Activated T-helper 17 cell treated with anti-CD3 and anti-CD28 coated beads, Interleukin-2, amount 50 U/mL, for 72 hours (primary cell): ENCODE measurements around the gene JCAD. TPM values are rescaled to one million over a fixed set of nuclear protein-coding genes. Genes with fewer than 3 reads are reported as not detected.
"Not testable (repeated sequence)": the region's sequence is repeated elsewhere in the genome, so short reads cannot be mapped to it uniquely, and the experiment has no call there.

Experiments used
- ATAC-seq: fragments of 150-1000 bp; cut with Tn5 transposase; replicated peaks from 2 replicates; pipeline ENCODE4 v1.10.0; 2021; ENCODE audit warnings: mild to moderate bottlenecking, moderate library complexity
- H3K27ac Mint-ChIP-seq: one replicate; pipeline ENCODE4 v1.8.0; 2022; ENCODE audit warnings: mixed read lengths
- H3K27me3 Mint-ChIP-seq: one replicate; pipeline ENCODE4 v1.8.0; 2022; ENCODE audit warnings: mixed read lengths
- H3K36me3 Mint-ChIP-seq: one replicate; pipeline ENCODE4 v1.8.0; 2022; ENCODE audit warnings: low read depth, mild to moderate bottlenecking, mixed read lengths
- H3K4me1 Mint-ChIP-seq: one replicate; pipeline ENCODE4 v1.8.0; 2022; ENCODE audit warnings: mixed read lengths
- H3K4me3 Mint-ChIP-seq: one replicate; pipeline ENCODE4 v1.8.0; 2022; ENCODE audit warnings: mild to moderate bottlenecking, mixed read lengths
- H3K9me3 Mint-ChIP-seq: one replicate; pipeline ENCODE4 v1.8.0; 2022; ENCODE audit warnings: mixed read lengths
- total RNA-seq, 2 donors: library from RNA; stranded (reverse); gene quantifications; one replicate each; pipeline ENCODE4 v1.2.3, GENCODE V29; 2022

Gene JCAD, protein sequence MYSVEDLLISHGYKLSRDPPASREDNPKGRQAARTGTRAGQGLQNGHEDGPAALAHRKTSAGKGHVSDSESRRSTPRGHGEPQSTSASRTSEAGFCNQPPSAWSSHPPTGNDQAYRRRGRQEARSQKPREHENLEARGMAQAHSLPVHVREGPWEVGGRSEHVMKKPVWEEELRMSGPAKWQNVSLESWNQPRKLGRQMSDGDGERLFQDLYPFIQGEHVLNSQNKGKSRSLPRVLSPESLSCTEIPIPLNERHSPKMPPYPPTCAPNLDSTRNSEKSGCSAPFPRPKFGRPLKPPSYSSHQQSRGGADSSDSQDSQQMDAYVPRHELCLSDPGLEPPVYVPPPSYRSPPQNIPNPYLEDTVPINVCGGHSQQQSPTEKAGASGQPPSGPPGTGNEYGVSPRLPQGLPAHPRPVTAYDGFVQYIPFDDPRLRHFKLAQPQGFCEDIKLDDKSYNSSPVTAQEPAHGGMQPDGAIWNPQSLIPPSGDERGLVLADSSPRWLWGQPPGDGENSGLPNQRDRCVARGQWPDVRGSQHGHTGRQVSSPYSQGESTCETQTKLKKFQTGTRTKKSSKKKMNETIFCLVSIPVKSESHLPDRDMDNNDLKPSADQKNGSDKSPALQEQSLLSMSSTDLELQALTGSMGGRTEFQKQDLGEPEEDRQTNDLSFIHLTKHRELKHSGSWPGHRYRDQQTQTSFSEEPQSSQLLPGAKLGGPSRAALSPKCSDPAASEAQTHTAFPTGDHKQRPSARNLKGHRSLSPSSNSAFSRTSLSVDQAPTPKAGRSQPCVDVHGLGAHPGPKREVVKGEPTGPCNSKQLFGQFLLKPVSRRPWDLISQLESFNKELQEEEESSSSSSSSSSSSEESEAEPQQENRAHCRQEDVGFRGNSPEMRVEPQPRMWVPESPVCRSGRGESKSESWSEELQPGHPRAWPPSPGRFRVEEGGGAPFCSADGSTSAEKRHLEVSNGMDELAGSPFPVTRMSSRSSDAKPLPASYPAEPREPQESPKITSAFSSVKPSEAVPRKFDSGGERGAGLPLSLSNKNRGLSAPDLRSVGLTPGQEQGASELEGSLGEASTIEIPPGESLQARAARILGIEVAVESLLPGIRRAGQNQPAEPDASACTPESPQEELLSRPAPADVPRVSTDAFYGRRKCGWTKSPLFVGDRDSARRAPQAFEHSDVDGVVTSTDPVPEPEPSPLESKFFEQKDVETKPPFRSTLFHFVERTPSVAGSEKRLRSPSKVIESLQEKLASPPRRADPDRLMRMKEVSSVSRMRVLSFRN (N-terminal part only)
- total RNA-seq = under 1 TPM in 1 of 2 donors, not detected in 1; 0.58 TPM

DNA sequence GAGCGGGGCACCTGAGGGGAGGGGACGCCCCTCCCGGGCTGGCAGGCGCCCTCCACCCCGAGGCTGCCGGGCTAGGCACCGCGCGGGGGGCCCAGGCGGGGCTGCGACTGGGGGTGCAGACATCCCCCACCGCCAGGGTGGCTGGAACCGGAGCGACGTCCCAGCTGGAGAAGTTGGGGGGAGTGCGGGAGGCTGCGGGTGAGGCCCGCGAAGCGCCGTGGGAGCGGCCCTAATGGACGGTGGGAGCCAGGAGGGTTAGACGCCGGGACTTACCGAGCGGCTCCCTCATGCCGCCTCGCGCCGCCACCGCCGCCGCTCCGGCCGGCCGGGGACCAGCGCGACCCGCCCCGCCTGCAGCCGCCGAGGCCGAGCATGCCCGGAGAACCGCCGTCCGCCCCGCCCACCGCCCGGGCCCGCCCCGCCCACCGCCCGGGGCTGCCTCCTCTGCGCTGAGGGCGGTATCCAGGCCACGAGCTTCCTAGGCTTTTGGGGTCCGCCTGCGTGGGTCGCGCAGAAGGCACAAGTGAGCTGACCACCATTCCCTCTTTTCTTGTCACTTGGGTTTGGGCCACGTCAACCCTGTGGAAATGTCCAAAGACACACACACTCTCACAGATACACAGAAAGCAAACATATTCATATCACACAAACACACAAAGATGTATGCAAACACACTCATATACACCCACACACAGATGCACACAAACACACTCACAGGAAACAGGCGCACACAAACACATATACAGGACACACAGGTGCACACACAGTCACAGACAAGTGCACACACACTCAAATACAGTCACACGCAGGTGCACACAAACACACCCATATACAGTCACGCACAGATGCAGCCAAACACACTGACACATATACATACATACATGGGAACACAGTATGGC, at the start of gene JCAD:
JCAD (minus strand) TSS at position 378 of the 899 bp plus-strand sequence. CDS start 11,774 bp downstream, outside the sequence.
- peak; percentile 55 for ATAC-seq
- H3K4me1 Mint-ChIP-seq = peaks cover 6% of the 10 kb centered on the region
- H3K27ac Mint-ChIP-seq = no peak within 1 kb of the TSS
- peak within 1 kb of the TSS; percentile 64 for H3K4me3 Mint-ChIP-seq
- H3K27me3 Mint-ChIP-seq = peaks cover 67% of the 10 kb centered on the region
- no peaks in the 10 kb centered on the region for H3K36me3 Mint-ChIP-seq
- H3K9me3 Mint-ChIP-seq = no peaks in the 10 kb centered on the region

DNA sequence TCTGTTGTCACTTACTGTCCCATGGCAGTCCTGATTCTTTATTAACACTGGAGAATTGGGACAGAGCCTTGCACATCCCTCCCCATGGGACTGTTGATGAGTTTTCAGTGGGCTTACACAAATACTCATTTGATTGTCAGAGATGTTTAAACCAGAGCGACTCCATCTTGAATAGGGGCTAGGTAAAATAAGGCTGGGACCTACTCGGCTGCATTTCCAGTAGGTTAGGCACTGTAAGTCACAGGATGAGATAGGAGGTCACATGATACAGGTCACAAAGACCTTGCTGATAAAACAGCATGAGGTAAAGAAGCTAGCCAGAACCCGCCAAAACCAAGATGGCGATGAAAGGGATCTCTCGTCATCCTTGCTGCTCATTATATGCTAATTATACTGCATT, 47.6 kb upstream of the JCAD start:
- Mint-ChIP-seq H3K36me3 (no peaks in the 10 kb centered on the region), H3K27ac (no peak overlapping the region), H3K4me3 (no peak overlapping the region), H3K4me1 (no peaks in the 10 kb centered on the region), H3K9me3 (peaks cover 8% of the 10 kb centered on the region), H3K27me3 (peaks cover 38% of the 10 kb centered on the region)
- ATAC-seq = no peak

DNA sequence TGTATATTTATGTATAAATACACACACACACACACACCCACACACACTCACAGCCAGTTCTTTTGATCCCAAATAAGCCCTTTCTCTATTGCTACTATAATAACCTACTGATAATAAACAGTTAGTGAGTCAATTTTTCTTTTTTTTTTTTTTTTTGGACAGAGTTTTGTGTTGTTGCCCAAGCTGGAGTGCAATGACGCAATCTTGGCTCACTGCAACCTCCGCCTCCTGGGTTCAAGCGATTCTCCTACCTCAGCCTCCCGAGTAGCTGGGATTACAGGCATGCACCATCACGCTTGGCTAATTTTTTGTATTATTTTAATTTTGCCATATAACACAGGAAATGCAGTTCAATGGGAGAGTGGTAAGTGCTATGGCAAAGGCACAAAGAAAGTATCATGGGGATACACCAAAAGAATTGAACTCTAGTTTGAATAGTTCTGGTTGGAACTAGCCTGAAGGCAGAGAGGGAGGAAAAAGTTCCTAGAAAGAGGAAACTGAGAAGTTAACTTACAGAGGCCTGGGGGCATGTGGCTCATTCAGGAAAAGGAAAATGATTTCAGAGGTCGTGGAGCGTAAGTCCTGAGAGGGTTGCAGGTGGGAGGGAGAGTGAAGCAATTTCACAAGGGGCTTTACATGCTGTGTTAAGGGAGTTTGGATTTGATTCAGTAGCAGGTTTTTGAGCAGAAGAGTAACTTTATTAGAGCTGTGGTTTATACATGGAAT, 44.4 kb upstream of the JCAD start:
- peaks cover 34% of the 10 kb centered on the region for H3K27me3 Mint-ChIP-seq
- no peaks in the 10 kb centered on the region for H3K36me3 Mint-ChIP-seq
- H3K4me1 Mint-ChIP-seq = no peaks in the 10 kb centered on the region
- H3K27ac Mint-ChIP-seq = no peak overlapping the region
- H3K9me3 Mint-ChIP-seq = peaks cover 4% of the 10 kb centered on the region
- no peak overlapping the region for H3K4me3 Mint-ChIP-seq
- no peak for ATAC-seq

DNA sequence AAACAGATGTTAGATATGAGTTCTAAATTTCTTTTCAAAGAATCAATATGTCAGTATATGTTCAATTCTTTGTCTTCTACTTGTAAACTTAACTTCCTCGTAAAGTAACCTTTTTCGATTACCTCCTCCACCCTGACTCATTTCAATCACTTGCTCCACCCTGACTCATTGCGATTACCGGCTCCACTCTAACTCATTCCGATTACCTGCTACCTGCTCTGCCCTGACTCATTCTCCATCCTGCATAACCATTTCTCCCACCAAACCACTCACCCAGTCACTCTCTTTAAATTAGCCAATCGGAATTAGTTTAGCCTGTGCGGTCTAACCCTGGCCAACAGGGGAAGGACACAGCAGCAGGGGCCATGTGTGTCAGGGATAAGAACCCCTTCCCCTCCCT, 40.3 kb upstream of the JCAD start:
- not testable (repeated sequence) for H3K4me3 Mint-ChIP-seq, H3K9me3 Mint-ChIP-seq, H3K4me1 Mint-ChIP-seq, H3K36me3 Mint-ChIP-seq, H3K27ac Mint-ChIP-seq
- peaks cover 42% of the 10 kb centered on the region for H3K27me3 Mint-ChIP-seq
- ATAC-seq = peak; percentile 59

DNA sequence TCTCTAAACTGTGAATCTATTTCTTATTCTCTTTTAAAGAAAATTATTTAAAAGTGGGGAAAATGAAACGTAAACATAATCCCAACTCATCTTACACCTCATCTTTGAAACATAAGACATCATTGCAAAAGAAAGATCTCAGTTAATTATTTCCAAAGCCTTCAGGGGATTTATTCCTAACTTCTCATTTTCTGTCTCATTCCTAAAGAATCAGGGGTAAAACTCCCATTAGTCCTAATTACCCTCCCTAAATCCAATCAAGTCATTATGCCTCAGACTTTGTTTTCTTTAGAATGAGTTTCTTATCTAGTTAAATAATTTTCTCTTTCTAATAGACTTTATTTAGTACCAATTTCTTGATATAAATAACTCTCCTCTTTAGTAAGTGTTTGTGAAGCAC, 39.7 kb upstream of the JCAD start:
- Mint-ChIP-seq H3K9me3 (peaks cover 4% of the 10 kb centered on the region), H3K4me1 (no peaks in the 10 kb centered on the region), H3K4me3 (no peak overlapping the region), H3K36me3 (no peaks in the 10 kb centered on the region), H3K27ac (no peak overlapping the region), H3K27me3 (peaks cover 42% of the 10 kb centered on the region)
- no peak for ATAC-seq

DNA sequence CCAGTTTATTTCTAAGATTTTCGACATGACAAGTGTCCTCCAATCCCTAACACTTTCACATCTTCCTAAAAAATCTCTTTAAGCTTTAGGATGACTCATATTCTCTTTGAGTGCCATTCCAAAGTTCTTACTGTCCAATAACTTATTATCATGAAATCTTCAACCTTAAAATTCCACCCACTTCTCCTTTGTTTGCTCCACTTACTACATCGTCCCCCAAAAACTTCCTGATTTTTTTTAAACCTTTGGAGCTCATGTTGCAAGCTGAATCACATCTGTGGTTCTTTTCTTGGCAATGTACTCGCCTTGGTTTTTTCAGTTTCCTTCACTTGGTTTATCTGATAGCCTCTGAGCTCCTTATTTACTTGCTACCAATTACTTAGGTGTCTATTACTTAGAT, 39.2 kb upstream of the JCAD start:
- no peak for ATAC-seq
- Mint-ChIP-seq H3K27ac (no peak overlapping the region), H3K27me3 (peaks cover 37% of the 10 kb centered on the region), H3K4me3 (no peak overlapping the region), H3K4me1 (no peaks in the 10 kb centered on the region), H3K36me3 (no peaks in the 10 kb centered on the region), H3K9me3 (peaks cover 4% of the 10 kb centered on the region)

DNA sequence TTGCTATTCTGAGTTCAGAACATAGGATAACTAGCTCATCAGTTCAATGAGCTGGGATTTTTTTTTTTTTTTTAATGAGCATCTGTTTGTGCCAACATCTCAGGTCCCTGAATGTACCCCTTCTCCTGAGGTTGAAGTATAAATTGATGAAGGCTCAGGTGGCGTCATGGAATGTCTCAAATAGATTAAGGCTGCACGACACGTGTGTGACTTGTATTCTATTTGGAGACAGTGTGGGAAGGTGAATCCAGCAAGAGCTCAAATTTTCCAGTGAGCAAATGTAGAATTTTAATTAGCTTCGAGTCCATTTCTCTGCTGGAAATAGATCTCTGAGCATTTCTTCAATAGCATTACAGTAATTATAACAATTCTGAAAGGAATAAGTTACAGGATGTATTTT, 37.2 kb upstream of the JCAD start:
- Mint-ChIP-seq H3K27me3 (peaks cover 27% of the 10 kb centered on the region), H3K36me3 (no peaks in the 10 kb centered on the region), H3K4me3 (no peak overlapping the region), H3K27ac (no peak overlapping the region), H3K4me1 (no peaks in the 10 kb centered on the region), H3K9me3 (no peaks in the 10 kb centered on the region)
- ATAC-seq = no peak

DNA sequence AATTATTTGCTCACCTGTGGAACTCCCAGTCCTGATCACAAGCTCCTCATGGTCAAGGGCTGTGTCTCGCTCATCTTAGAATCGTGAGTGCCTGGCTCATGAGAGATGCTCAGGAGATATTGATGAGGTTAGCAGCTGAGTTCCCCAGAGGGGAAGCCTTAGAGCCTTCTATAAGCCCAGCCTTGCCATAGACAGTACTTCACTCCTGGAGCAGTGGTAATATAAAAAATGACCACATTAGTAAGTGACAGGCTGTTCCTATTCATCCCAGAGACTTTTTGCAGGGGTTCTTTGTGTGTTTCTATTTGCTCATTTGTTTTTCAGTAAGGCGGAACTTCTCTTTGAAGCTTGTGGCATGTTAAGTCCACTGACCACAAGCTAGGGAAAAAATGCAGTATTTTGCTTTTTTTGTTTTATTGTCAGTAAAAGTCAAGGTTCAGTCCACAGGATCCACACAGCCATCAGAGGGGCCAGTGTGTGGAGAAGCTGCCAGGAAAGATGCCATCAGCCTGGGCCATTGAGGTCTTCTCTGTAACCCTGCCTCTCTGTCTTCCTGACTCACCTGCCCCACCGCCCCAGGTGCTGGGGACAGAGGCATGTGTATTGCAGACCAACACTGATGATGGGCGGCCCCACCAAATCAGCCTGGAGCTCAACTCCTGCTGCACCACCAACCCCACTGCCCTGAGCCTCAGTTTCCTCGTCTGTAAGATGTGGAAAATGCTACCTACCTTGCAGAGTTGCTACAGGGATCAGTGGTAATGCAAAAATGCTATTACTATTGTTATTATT, 36.4 kb upstream of the JCAD start:
- H3K4me3 Mint-ChIP-seq = no peak overlapping the region
- H3K27me3 Mint-ChIP-seq = peaks cover 29% of the 10 kb centered on the region
- H3K9me3 Mint-ChIP-seq = no peaks in the 10 kb centered on the region
- H3K4me1 Mint-ChIP-seq = no peaks in the 10 kb centered on the region
- no peak for ATAC-seq
- no peak overlapping the region for H3K27ac Mint-ChIP-seq
- H3K36me3 Mint-ChIP-seq = no peaks in the 10 kb centered on the region

DNA sequence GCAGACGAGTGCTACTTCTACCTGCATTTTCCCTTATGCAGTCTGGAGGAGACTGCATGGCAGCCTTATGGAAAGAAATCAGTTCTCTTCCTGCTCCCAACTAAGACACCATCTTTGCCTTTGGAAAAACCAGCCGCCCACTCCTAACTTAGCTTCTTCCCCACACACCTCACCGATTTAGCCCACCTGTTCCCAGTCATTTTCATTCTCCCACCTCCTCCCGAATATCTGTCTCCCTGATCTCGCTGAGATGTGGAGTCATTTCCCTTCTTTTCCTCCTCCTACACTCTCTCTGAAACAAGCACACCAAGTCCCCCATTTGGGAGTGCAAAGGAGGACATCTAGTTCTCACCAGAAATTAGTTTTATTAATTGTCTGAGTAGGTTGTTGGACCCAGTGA, 35.2 kb upstream of the JCAD start:
- no peak overlapping the region for H3K4me3 Mint-ChIP-seq
- H3K27me3 Mint-ChIP-seq = peaks cover 24% of the 10 kb centered on the region
- H3K27ac Mint-ChIP-seq = no peak overlapping the region
- no peak for ATAC-seq
- no peaks in the 10 kb centered on the region for H3K9me3 Mint-ChIP-seq
- no peaks in the 10 kb centered on the region for H3K4me1 Mint-ChIP-seq
- no peaks in the 10 kb centered on the region for H3K36me3 Mint-ChIP-seq

DNA sequence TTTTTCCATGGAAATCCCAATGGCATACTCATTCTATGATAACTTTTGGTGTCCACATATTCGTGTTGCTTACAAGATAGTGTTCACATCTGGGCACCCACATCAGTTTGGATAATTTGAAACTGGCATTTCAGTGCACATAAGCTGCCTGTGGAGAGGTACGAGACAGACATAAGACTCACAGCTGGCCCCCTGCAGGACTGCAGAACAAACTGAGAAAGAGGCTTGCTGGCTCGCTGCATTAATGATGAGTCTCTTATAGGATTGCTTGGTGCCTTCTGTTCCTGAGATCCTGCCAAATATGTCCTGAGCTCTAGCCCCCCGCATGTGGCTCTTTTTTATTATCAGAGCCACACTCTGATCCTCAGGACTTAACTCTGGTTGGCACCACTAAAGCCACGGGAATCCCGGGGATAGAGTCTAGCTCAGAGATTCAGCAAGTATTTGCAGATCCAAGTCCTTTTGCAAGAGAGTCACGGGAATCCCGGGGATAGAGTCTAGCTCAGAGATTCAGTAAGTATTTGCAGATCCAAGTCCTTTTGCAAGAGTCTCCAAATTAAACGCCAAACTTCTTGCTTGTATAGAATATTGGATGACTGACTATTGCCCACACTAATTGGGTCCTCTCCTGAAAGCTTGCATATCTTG, 34.0 kb upstream of the JCAD start:
- no peak for ATAC-seq
- H3K4me3 Mint-ChIP-seq = no peak overlapping the region
- H3K27me3 Mint-ChIP-seq = peaks cover 25% of the 10 kb centered on the region
- no peak overlapping the region for H3K27ac Mint-ChIP-seq
- H3K9me3 Mint-ChIP-seq = no peaks in the 10 kb centered on the region
- H3K36me3 Mint-ChIP-seq = no peaks in the 10 kb centered on the region
- H3K4me1 Mint-ChIP-seq = no peaks in the 10 kb centered on the region

DNA sequence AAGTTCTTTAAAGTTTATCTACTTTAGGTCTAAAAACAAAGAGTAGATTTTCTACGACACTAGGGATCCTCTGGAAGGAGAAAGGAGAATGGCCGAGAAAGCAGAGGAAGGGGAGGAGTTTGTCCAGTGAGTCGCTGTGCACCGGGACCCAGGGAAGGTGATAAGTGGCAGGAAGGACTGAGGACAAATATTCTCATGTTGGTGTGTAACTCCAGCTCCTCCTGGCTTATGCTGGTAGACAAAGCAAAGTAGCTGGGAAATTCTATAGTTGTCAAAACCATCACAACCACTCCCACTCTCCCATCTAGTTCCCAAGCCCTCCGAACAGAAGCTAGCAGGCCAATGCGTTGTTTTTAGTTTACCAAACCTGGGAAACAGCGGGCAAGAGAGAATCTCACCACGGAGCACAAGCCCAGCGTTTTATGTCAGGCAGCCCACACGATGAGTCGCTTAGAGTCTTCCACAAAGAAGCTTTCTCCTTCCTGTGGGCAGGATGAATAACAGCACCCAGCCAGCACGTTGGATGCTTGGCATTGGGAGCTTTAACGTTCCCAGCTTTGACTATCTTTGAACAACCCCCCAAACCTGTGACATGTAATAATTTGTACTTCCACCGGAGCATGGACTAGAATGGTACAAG, 32.9 kb upstream of the JCAD start:
- Mint-ChIP-seq H3K4me3 (no peak overlapping the region), H3K36me3 (no peaks in the 10 kb centered on the region), H3K27ac (no peak overlapping the region), H3K4me1 (no peaks in the 10 kb centered on the region), H3K9me3 (no peaks in the 10 kb centered on the region), H3K27me3 (peaks cover 23% of the 10 kb centered on the region)
- ATAC-seq = no peak

DNA sequence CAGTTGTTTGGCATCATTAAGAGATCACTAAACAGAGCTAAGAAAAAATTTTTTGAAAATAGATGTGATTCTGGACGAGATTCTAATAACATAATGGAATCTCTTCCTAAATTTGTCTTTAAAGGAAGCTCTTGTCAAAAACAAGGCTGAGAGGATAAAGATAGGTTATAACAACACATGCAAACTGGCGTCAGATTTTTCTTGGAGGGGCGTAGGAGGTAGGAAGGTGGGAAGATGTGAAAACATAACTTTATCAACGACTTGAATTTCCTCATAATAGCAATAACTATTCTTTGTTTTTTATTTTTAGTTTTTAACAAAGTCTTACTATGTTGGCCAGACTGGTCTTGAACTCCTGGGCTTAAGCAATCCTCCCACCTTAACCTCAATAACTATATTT, 31.8 kb upstream of the JCAD start:
- ATAC-seq = no peak
- Mint-ChIP-seq H3K4me1 (no peaks in the 10 kb centered on the region), H3K4me3 (no peak overlapping the region), H3K27me3 (peaks cover 23% of the 10 kb centered on the region), H3K27ac (no peak overlapping the region), H3K9me3 (no peaks in the 10 kb centered on the region), H3K36me3 (no peaks in the 10 kb centered on the region)
